ENCODE measurements around the gene RBMS3. TPM values are rescaled to one million over a fixed set of nuclear protein-coding genes. Genes with fewer than 3 reads are reported as not detected.

Gene RBMS3
- total RNA-seq, 1 donor from 2014 or later, result 70.0 TPM

DNA sequence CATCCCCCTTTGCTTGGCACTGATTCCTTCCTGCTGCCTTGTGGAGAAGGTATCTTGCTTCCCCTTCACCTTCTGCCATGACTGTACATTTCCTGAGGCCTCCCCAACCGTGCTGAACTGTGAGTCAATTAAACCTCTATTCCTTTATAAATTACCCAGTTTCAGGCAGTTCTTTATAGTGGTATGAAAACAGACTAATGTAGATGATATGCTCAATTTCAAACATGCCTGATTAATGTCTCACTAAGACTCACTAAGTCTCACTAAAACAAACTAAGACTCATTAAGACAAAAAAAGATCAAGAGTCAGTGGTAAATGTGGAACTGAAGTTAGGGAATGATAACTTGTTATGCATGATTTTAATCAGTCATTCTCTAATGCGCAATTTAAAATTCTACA lies 606.6 kb downstream of the RBMS3 start:
- Histone ChIP-seq H3K36me3 (no peaks in the 10 kb centered on the region), H3K9me3 (no peaks in the 10 kb centered on the region), H3K27ac (no peak overlapping the region), H3K27me3 (no peaks in the 10 kb centered on the region), H3K4me3 (no peak overlapping the region), H3K4me1 (no peaks in the 10 kb centered on the region)
- intact Hi-C loops (cut with DNase I), result no loop called here
- no peak for DNase-seq (ENCODE audit: extremely low spot score in 2 of 2)
- TF ChIP-seq POLR2AphosphoS5 (IDR thresholded peaks at IDR 0.05; ENCODE audit: insufficient read depth in 1 of 2, low read depth in 1 of 2), result no peak

DNA sequence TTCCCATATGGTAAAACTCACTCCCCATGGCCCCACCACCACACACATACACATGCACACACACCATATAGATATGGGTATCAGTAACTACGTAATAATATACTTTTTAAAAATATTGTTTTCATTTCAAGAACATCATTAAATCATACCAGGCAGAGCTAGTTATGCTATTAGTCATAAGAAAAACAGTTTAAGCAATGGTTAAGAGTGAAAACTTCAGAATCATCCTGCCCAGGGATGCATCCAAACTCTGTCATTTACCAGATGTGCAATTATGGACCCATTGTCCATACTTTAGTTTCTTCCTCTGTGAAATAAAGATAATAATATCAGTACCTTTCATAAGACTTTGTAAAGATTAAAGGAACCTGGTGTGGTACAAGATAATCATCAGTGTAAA lies 608.3 kb downstream of the RBMS3 start:
- no peak for TF ChIP-seq POLR2A (IDR thresholded peaks at IDR 0.05)
- no peak for TF ChIP-seq POLR2AphosphoS5 (IDR thresholded peaks at IDR 0.05; ENCODE audit: insufficient read depth in 1 of 2, low read depth in 1 of 2)
- TF ChIP-seq, protein P1, sequence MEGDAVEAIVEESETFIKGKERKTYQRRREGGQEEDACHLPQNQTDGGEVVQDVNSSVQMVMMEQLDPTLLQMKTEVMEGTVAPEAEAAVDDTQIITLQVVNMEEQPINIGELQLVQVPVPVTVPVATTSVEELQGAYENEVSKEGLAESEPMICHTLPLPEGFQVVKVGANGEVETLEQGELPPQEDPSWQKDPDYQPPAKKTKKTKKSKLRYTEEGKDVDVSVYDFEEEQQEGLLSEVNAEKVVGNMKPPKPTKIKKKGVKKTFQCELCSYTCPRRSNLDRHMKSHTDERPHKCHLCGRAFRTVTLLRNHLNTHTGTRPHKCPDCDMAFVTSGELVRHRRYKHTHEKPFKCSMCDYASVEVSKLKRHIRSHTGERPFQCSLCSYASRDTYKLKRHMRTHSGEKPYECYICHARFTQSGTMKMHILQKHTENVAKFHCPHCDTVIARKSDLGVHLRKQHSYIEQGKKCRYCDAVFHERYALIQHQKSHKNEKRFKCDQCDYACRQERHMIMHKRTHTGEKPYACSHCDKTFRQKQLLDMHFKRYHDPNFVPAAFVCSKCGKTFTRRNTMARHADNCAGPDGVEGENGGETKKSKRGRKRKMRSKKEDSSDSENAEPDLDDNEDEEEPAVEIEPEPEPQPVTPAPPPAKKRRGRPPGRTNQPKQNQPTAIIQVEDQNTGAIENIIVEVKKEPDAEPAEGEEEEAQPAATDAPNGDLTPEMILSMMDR (IDR thresholded peaks at IDR 0.05), result no peak
- no peak for DNase-seq (ENCODE audit: extremely low spot score in 2 of 2)
- Histone ChIP-seq H3K27me3 (no peaks in the 10 kb centered on the region), H3K36me3 (no peaks in the 10 kb centered on the region), H3K27ac (no peak overlapping the region), H3K4me3 (no peak overlapping the region), H3K4me1 (no peaks in the 10 kb centered on the region), H3K9me3 (no peaks in the 10 kb centered on the region)
- intact Hi-C loops (cut with DNase I), result no loop called here

DNA sequence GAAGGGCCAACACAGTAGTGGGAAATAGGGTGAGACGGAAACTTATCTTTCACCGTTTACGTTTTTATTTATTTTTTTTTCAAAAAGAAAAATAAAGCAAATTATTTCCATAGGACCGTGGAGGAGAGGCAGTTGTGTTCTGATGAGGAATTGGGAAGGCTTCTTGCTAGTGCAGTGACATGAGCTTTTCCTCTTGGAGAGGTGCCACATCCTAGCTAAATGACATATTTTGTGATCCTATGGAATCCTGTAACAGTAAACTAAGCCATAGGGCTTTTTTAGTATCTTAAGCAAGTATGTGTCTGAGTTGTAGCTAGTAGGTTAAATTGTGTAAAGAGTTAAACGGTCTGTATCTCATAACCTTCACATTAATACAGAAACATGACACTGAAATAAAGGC lies 609.9 kb downstream of the RBMS3 start:
- H3K9me3 ChIP-seq, result no peaks in the 10 kb centered on the region
- no peak for DNase-seq (ENCODE audit: extremely low spot score in 2 of 2)
- no peaks in the 10 kb centered on the region for H3K36me3 ChIP-seq
- no peak overlapping the region for H3K4me3 ChIP-seq
- H3K4me1 ChIP-seq, result no peaks in the 10 kb centered on the region
- intact Hi-C loops (cut with DNase I), result no loop called here
- no peak overlapping the region for H3K27ac ChIP-seq
- no peaks in the 10 kb centered on the region for H3K27me3 ChIP-seq
- no peak for TF ChIP-seq POLR2A (IDR thresholded peaks at IDR 0.05)
- no peak for TF ChIP-seq POLR2AphosphoS5 (IDR thresholded peaks at IDR 0.05; ENCODE audit: insufficient read depth in 1 of 2, low read depth in 1 of 2)
- TF ChIP-seq, protein P1 (IDR thresholded peaks at IDR 0.05), result no peak

DNA sequence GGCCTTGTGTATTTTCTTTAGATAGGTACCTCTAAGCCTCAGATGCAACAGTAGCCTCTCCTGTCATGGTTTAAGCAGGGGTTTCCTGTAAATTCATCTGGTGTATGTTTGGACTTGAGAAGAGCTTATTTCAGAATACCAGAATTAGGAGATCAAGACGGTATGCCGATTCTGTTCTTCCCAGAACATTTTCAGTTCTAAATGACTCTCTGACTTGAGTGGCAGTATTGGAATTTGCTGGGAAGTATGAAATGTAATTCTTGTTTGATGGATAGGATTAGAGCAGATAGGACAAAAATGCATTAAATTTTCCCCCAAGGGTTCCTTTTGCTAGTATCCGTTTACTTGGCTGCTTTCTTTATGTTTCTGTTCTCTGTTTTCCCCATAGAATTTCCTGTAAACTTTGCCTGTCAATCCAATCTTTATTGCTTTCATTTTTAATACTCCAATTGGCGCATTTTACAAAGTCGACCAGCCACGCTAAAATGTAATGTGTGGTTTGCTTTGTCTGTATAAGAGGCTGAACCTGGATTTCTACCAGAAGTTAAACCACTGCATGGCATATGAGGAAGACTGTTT lies 612.2 kb downstream of the RBMS3 start:
- no peak for DNase-seq (ENCODE audit: extremely low spot score in 2 of 2)
- no peaks in the 10 kb centered on the region for H3K36me3 ChIP-seq
- H3K27me3 ChIP-seq, result no peaks in the 10 kb centered on the region
- no peak overlapping the region for H3K27ac ChIP-seq
- H3K4me3 ChIP-seq, result no peak overlapping the region
- H3K4me1 ChIP-seq, result no peaks in the 10 kb centered on the region
- TF ChIP-seq, protein P1 (IDR thresholded peaks at IDR 0.05), result no peak
- no peak for TF ChIP-seq POLR2A (IDR thresholded peaks at IDR 0.05)
- no peak for TF ChIP-seq POLR2AphosphoS5 (IDR thresholded peaks at IDR 0.05; ENCODE audit: insufficient read depth in 1 of 2, low read depth in 1 of 2)
- no peaks in the 10 kb centered on the region for H3K9me3 ChIP-seq
- intact Hi-C loops (cut with DNase I), result no loop called here

DNA sequence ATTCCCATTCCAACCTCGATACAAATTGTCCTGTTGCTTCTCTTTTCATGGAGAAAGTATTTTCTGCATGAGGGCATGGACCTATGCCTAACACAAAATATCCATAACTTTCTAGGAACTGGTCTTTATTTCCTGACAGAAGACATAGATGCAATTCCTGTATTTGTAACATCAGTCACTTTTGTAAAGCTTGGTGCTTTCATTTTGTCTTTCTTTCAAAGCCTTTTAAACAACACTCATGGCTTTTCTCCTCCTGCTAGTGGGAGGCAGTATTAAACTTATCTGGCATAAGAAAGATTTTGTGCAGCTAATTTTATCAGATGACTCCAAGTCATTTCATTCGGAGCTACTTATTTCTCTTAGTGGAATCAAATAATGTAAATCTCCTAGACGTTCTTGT lies 616.0 kb downstream of the RBMS3 start:
- H3K36me3 ChIP-seq, result no peaks in the 10 kb centered on the region
- no peak for DNase-seq (ENCODE audit: extremely low spot score in 2 of 2)
- TF ChIP-seq POLR2AphosphoS5 (IDR thresholded peaks at IDR 0.05; ENCODE audit: insufficient read depth in 1 of 2, low read depth in 1 of 2), result no peak
- TF ChIP-seq, protein P1 (IDR thresholded peaks at IDR 0.05), result no peak
- TF ChIP-seq POLR2A (IDR thresholded peaks at IDR 0.05), result no peak
- H3K4me1 ChIP-seq, result peaks cover 10% of the 10 kb centered on the region
- no peak overlapping the region for H3K4me3 ChIP-seq
- H3K9me3 ChIP-seq, result no peaks in the 10 kb centered on the region
- no peaks in the 10 kb centered on the region for H3K27me3 ChIP-seq
- no peak overlapping the region for H3K27ac ChIP-seq
- intact Hi-C loops (cut with DNase I), result no loop called here

Data from vagina (tissue), 2 donors.